Effector memory CD4-positive, alpha-beta T cell (primary cell): Measurements from ENCODE around the gene VPS26C.
A peak's percentile ranks its signal among the peaks of the same experiment; 100 is the strongest.

Experiments used
- DNase-seq, 3 donors: peaks; one replicate each; pipeline ENCODE4 v3.0.0-alpha.2; 2020
- H3K27ac ChIP-seq: 2 replicates; pipeline ENCODE4 v1.7.0; 2013; ENCODE audit warnings: mild to moderate bottlenecking, low read length, moderate library complexity; ENCODE audit not compliant: insufficient read depth, poor library complexity, severe bottlenecking
- H3K27me3 ChIP-seq: replicated peaks from 2 replicates; pipeline ENCODE4 v1.7.0; 2013; ENCODE audit warnings: mild to moderate bottlenecking, low read length; ENCODE audit not compliant: insufficient read depth, control insufficient read depth, poor library complexity, severe bottlenecking
- H3K36me3 ChIP-seq: 2 replicates; pipeline ENCODE4 v1.7.0; 2013; ENCODE audit warnings: mild to moderate bottlenecking, low read length, moderate library complexity; ENCODE audit not compliant: control insufficient read depth, insufficient read depth
- H3K4me1 ChIP-seq: 2 replicates; pipeline ENCODE4 v1.7.0; 2013; ENCODE audit warnings: low read length, mild to moderate bottlenecking; ENCODE audit not compliant: control insufficient read depth, insufficient read depth, poor library complexity, severe bottlenecking
- H3K4me3 ChIP-seq: 2 replicates; pipeline ENCODE4 v1.7.0; 2013; ENCODE audit warnings: low read length, low read depth, mild to moderate bottlenecking; ENCODE audit not compliant: insufficient read depth, poor library complexity, severe bottlenecking
- H3K9me3 ChIP-seq: 2 replicates; pipeline ENCODE4 v1.7.0; 2013; ENCODE audit warnings: mild to moderate bottlenecking, low read length, moderate library complexity; ENCODE audit not compliant: control insufficient read depth

Gene VPS26C

GRCh38 chr21:37266515-37267221 is 466 bp downstream of the VPS26C start:
- peaks cover 8% of the 10 kb centered on the region for H3K4me1 ChIP-seq
- DNase-seq = no peak
- H3K4me3 ChIP-seq = peak overlapping the region; percentile 87

GRCh38 chr21:37264808-37265207 is 2.3 kb downstream of the VPS26C start:
- Histone ChIP-seq H3K27ac (no peak overlapping the region), H3K9me3 (no peaks in the 10 kb centered on the region), H3K4me3 (no peak overlapping the region), H3K4me1 (peaks cover 8% of the 10 kb centered on the region), H3K27me3 (no peaks in the 10 kb centered on the region), H3K36me3 (no peaks in the 10 kb centered on the region)
- DNase-seq = no peak

More at GRCh38 chr21:37266515-37267221, 466 bp downstream of the VPS26C start:
- Histone ChIP-seq H3K27ac (peak overlapping the region; percentile 98), H3K36me3 (no peaks in the 10 kb centered on the region), H3K9me3 (no peaks in the 10 kb centered on the region), H3K27me3 (no peaks in the 10 kb centered on the region)

GRCh38 chr21:37263827-37264600 is 3.1 kb downstream of the VPS26C start:
- Histone ChIP-seq H3K9me3 (no peaks in the 10 kb centered on the region), H3K36me3 (no peaks in the 10 kb centered on the region), H3K4me3 (no peak overlapping the region), H3K27ac (no peak overlapping the region), H3K4me1 (peaks cover 8% of the 10 kb centered on the region), H3K27me3 (no peaks in the 10 kb centered on the region)
- no peak for DNase-seq

- Histone ChIP-seq H3K27ac (no peak overlapping the region), H3K27me3 (no peaks in the 10 kb centered on the region), H3K36me3 (no peaks in the 10 kb centered on the region), H3K4me3 (no peak overlapping the region), H3K9me3 (no peaks in the 10 kb centered on the region), H3K4me1 (peaks cover 14% of the 10 kb centered on the region)
- no peak for DNase-seq
Measured at GRCh38 chr21:37259426-37259825, 7.7 kb downstream of the VPS26C start.

GRCh38 chr21:37257967-37258877 is 8.9 kb downstream of the VPS26C start:
- H3K27me3 ChIP-seq = no peaks in the 10 kb centered on the region
- H3K4me1 ChIP-seq = peaks cover 14% of the 10 kb centered on the region
- no peaks in the 10 kb centered on the region for H3K36me3 ChIP-seq
- peak overlapping the region; percentile 71 for H3K27ac ChIP-seq
- DNase-seq = peak; percentile 61 to 68 (median 67)
- H3K9me3 ChIP-seq = no peaks in the 10 kb centered on the region
- peak overlapping the region; percentile 77 for H3K4me3 ChIP-seq

GRCh38 chr21:37257511-37257966 is 9.6 kb downstream of the VPS26C start:
- no peak for DNase-seq
- peak overlapping the region; percentile 71 for H3K27ac ChIP-seq

GRCh38 chr21:37253991-37254390 is 13.1 kb downstream of the VPS26C start:
- Histone ChIP-seq H3K27ac (no peak overlapping the region), H3K9me3 (no peaks in the 10 kb centered on the region), H3K4me3 (no peak overlapping the region), H3K4me1 (peaks cover 16% of the 10 kb centered on the region), H3K27me3 (no peaks in the 10 kb centered on the region), H3K36me3 (no peaks in the 10 kb centered on the region)
- no peak for DNase-seq

More at GRCh38 chr21:37257511-37257966, 9.6 kb downstream of the VPS26C start:
- Histone ChIP-seq H3K9me3 (no peaks in the 10 kb centered on the region), H3K4me1 (peaks cover 14% of the 10 kb centered on the region), H3K4me3 (peak overlapping the region; percentile 77), H3K36me3 (no peaks in the 10 kb centered on the region), H3K27me3 (no peaks in the 10 kb centered on the region)

- H3K36me3 ChIP-seq = no peaks in the 10 kb centered on the region
- DNase-seq = no peak
- H3K27me3 ChIP-seq = no peaks in the 10 kb centered on the region
- H3K27ac ChIP-seq = no peak overlapping the region
- H3K4me1 ChIP-seq = peaks cover 5% of the 10 kb centered on the region
- no peaks in the 10 kb centered on the region for H3K9me3 ChIP-seq
- H3K4me3 ChIP-seq = no peak overlapping the region
Measured at GRCh38 chr21:37251294-37251634, 15.9 kb downstream of the VPS26C start.

- H3K27me3 ChIP-seq = no peaks in the 10 kb centered on the region
- H3K4me3 ChIP-seq = no peak overlapping the region
- peaks cover 18% of the 10 kb centered on the region for H3K4me1 ChIP-seq
- no peaks in the 10 kb centered on the region for H3K9me3 ChIP-seq
- no peak for DNase-seq
- H3K27ac ChIP-seq = no peak overlapping the region
- no peaks in the 10 kb centered on the region for H3K36me3 ChIP-seq
Measured at GRCh38 chr21:37249112-37249904, 17.8 kb downstream of the VPS26C start.
